HFF-Myc (cell line): ENCODE results near the gene FAN1.

ENCODE experiments used
- DNase-seq: peaks from one replicate; pipeline ENCODE4 v3.0.0-alpha.2; 2011; ENCODE audit warnings: low read depth; ENCODE audit errors: extremely low read depth
- H3K4me3 ChIP-seq: replicated peaks from 2 replicates; pipeline ENCODE4 v1.5.1; 2011; ENCODE audit warnings: low read depth, mild to moderate bottlenecking, control low read depth, low read length
- CTCF ChIP-seq: IDR thresholded peaks from 2 replicates; pipeline ENCODE4 v1.5.1; 2012; ENCODE audit warnings: mild to moderate bottlenecking, low read depth, low read length, control low read depth; ENCODE audit errors: missing control alignments

Gene FAN1

DNA sequence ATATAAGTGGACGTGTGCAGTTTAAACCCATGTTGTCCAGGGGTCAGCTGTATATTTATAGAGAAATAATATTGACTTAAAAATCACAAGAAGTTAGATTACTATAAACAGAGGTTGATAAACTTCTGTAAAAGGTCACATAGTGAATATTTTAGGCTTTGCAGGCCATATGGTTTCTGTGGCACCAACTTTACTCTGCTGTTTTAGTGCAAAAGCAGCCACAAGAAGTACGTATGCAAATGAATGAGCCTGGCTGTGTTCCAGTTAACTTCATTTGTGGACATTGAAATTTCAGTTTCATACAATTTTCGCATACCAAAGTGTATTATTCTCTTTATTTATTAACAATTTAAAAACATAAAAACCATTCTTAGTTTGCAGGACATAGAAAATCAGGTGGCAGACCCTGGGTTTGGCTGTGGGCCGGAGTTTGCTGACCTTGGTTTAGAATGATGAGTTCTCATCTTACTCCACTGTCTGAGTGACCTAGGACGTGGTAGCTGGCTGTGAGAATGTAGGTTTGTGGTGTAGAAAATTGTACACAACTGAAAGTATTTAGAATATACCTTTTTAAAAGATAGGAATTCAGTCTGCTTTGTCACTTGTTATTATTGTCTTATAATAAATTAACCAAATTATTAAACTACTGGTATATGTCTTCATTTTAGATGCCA, 16.3 kb downstream of the FAN1 start:
- TF ChIP-seq CTCF: no peak
- DNase-seq: no peak
- H3K4me3 ChIP-seq: no peak overlapping the region

DNA sequence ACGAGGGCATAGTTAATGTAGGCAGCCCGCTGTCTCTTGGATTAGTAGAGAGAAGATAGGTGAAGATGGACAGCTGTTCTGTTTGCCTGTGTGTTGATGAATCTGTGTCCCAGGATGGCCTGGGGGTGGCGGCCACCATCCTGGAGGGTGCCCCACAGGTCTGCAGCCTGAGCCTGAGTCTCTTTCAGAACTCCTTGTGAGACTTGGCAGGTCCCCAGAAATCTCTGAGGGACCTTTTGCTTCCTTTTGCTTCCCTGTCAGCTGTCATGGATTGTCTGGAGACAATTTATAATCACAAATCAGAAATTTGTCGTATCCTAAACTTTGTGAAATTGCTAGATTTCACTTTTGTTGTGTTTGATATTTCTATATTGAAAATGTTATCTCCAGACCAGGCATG, 17.4 kb downstream of the FAN1 start:
- TF ChIP-seq CTCF: no peak
- DNase-seq: no peak
- H3K4me3 ChIP-seq: no peak overlapping the region

GRCh38 chr15:30921781-30922479, 18.2 kb downstream of the FAN1 start:
- TF ChIP-seq CTCF: no peak
- H3K4me3 ChIP-seq: no peak overlapping the region

DNA sequence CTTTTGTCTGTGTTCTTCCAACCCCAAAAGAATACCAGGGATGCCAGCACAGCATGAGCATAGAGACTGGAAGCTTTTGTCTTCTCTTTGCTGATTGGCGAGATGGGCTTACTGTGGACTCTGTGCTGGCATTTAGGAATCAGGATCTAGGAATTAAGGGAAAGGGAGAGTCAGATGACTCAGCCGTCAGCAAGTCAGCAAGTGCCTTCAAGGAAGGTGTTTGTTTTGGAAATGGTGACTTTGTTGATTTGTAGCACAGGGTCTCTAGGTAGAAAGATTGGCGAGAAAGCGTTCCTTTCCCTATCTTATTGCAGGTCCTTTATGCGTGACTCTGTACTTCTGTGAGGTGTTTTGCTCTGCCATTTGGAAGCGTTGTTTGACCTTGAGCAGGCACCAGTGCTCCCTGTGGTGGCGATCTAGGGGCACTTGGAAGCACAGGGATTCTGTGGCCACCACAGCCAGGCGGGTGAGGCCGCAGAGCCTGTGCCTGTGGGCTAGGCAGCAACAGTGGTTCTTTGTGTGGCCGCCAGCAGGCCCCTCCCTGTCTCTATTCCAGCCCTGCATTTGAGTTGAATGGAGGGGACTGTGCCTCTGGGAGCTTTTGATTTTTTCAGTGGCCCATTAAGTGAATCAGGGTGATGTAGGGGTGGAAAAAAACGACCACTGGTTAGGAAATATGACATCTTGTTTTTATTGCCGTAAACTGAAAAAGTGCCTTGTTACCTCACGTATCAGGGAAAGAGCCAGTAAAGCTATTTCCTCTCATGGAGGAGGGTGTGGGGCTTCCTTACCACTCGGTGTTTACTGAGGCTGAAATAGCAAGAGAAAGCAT, 19.0 kb downstream of the FAN1 start:
- H3K4me3 ChIP-seq: no peak overlapping the region
- no peak for DNase-seq
- TF ChIP-seq CTCF: no peak

More at GRCh38 chr15:30921781-30922479, 18.2 kb downstream of the FAN1 start:
- no peak for DNase-seq

DNA sequence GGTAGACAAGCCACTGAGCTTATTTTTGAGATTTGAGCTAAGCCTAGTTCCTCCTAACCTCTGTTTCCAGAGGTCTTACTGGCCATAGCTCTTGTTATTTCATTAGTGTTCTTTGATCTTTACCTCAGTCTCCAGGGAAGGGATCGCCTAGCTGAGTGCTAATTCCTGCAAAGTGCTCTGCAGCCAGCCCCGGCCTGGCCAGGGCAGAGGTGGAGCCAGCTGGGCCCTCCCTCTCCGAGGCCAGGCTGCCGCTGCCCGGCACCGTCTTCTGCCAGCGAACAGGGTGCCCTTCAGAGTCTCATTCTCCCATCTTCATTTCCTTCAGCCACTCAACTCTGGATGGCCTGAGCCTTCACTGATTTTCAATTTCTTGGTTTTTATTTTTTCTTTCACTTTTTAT, 19.7 kb downstream of the FAN1 start:
- DNase-seq: no peak

GRCh38 chr15:30924353-30924752, 20.6 kb downstream of the FAN1 start:
- no peak overlapping the region for H3K4me3 ChIP-seq
- DNase-seq: no peak
- TF ChIP-seq CTCF: no peak

More for the DNA sequence above, 19.7 kb downstream of the FAN1 start:
- TF ChIP-seq CTCF: no peak
- no peak overlapping the region for H3K4me3 ChIP-seq
